Spleen (tissue), 11 donors: ENCODE results near the gene AEBP1. TPM values are rescaled to one million over a fixed set of nuclear protein-coding genes. Genes with fewer than 3 reads are reported as not detected.

Source experiments
- DNase-seq: peaks from one replicate; pipeline ENCODE4 v3.0.0-alpha.2; 2020
- H3K27ac ChIP-seq, 8 donors: fragments of 200-600 bp; sonication (generic) in 7 of 8; 1 replicate in 4 of 8; 2 replicates in 4 of 8; pipeline versions ENCODE4 v1.5.0 to v1.8.0; 2016 to 2021; ENCODE audit warnings: inconsistent platforms in 4 of 8, mild to moderate bottlenecking in 4 of 8, moderate library complexity in 1 of 8
- H3K27me3 ChIP-seq, 7 donors: fragments of 200-600 bp; sonication (generic) in 6 of 7; replicated peaks in 1 of 7; 1 replicate in 4 of 7; 2 replicates in 3 of 7; pipeline versions ENCODE4 v1.5.0 to v1.8.0; 2016 to 2021; ENCODE audit warnings: inconsistent platforms in 3 of 7, mild to moderate bottlenecking in 1 of 7
- H3K36me3 ChIP-seq, 6 donors: fragments of 200-600 bp; sonication (generic) in 5 of 6; 1 replicate in 4 of 6; 2 replicates in 2 of 6; pipeline versions ENCODE4 v1.5.0 to v1.8.0; 2016 to 2021; ENCODE audit warnings: inconsistent platforms in 2 of 6
- H3K4me1 ChIP-seq, 6 donors: fragments of 200-600 bp; sonication (generic) in 5 of 6; 1 replicate in 3 of 6; 2 replicates in 3 of 6; pipeline versions ENCODE4 v1.5.0 to v1.8.0; 2016 to 2021; ENCODE audit warnings: inconsistent platforms in 3 of 6
- H3K4me3 ChIP-seq, 8 donors: fragments of 200-600 bp; sonication (generic) in 7 of 8; 1 replicate in 4 of 8; 2 replicates in 4 of 8; pipeline versions ENCODE4 v1.5.0 to v1.8.0; 2016 to 2021; ENCODE audit warnings: inconsistent platforms in 4 of 8, mild to moderate bottlenecking in 4 of 8, moderate library complexity in 2 of 8
- H3K9me3 ChIP-seq, 8 donors: fragments of 200-600 bp; sonication (generic) in 7 of 8; 1 replicate in 4 of 8; 2 replicates in 4 of 8; pipeline versions ENCODE4 v1.5.0 to v1.8.0; 2016 to 2021; ENCODE audit warnings: inconsistent platforms in 4 of 8
- POLR2A ChIP-seq, 3 donors: fragments of 450-650 bp; IDR thresholded peaks; one replicate each; pipeline ENCODE4 v1.5.1; 2017; ENCODE audit warnings: antibody characterized with exemption in 3 of 3, mild to moderate bottlenecking in 1 of 3
- POLR2AphosphoS5 ChIP-seq, 3 donors: sonication (generic); formaldehyde crosslinking; IDR thresholded peaks; one replicate each; pipeline ENCODE4 v1.5.1; 2017; ENCODE audit warnings: antibody characterized with exemption in 3 of 3
- WGBS, 5 donors: extraction: QIAGEN DNeasy Blood & Tissue Kit in 3 of 5; methylation state at CpG; one replicate each; pipeline versions ENCODE4 v1.1.5 to v1.1.7; 2013 to 2018; 5-methylcytosine and 5-hydroxymethylcytosine counted together
- intact Hi-C: fragments of 100-400 bp; cut with DNase I; formaldehyde crosslinking; loops from one replicate; pipeline ENCODE4 v1.15.0; 2023; ENCODE audit warnings: low total_unique reads
- polyA plus RNA-seq, 3 donors: library from polyadenylated mRNA; stranded (reverse); fragments of 200-250 nt; gene quantifications; one replicate each; pipeline ENCODE4 v1.2.1, GENCODE V29; 2013
- total RNA-seq, 7 donors: library from RNA; depleted of rRNA in 3 of 7; stranded (reverse); fragments of >200 nt in 3 of 7; fragmentation: NEBNext Ultra II Directional in 4 of 7; extraction: Animal tissue kit (Norgen Biotek cat#: 25700) in 4 of 7; gene quantifications; one replicate each; pipeline versions ENCODE4 v1.1.0 to v1.2.1, GENCODE V29; 2016 to 2021
- TF ChIP-seq, protein P1 (sequence below), 11 experiments: fragments of 200-600 bp in 7 of 11; fragments of 450-650 bp in 4 of 11; sonication (generic) in 4 of 11; IDR thresholded peaks in 8 of 11; conservative IDR thresholded peaks in 3 of 11; 1 replicate in 7 of 11; 2 replicates in 4 of 11; pipeline versions ENCODE4 v1.4.0 to v1.8.0; 2016 to 2021; ENCODE audit warnings: antibody characterized with exemption in 11 of 11, inconsistent platforms in 4 of 11, mild to moderate bottlenecking in 1 of 11
- donor health status: healthy with polysubstance abuse.
- donor health status: DM: no; HTN: no; CAD: no; lungs with moderate emphysema.
- donor health status: DM: no; HTN: no; CAD: no.
- donor health status: Bipolar disorder and iron deficiency.
- donor health status: healthy.
- donor health status: DM: no; HTN: no; CAD: no.
- donor health status: DM: yes; HTN: yes; CAD: no.

The AEBP1 gene
- total and polyA plus RNA-seq, 10 donors = 41.3 to 106 (median 76.0) TPM

DNA sequence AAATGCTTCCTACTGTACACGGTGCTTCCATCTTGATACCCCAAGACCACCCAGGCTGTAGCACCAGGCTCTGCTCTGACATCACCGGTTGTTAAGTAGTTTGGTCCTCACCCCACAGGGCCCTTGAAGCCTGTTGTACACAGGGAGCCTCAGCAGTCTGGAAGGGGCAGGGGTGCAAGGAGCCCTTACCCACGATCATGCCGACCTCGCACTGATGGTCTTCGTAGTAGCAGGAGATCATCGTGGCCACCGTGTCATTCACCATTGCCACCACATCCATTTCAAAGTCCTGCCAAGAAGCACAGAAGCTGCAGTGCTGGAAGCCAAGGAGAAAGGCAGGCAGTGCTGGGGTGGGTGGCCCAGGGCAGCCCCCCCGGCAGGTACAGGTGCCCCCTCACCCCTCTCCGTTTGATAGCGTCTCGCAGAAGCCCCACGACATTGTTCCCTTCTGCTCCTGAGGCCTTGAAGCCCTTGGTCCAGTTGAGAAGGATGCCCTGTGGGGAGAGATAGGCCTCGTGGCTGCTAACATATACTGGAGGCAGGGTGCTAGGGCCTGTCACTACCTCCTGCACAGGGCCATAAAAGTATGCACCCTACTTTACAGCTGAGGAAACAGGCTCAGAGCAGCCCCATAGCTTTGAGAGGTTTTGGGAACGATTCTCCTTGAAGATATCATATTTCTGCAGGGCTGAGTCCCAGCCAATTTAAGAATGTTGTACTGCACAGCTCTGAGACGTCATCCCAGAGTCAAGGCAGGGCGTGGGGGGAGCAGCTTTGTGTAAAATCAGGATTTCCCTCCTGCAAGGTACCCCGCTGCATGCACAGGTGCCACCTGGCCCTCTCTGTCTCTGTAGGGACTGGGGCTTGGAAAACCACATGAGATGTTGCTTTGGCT lies 45.7 kb downstream of the AEBP1 start:
- Histone ChIP-seq H3K4me1 (peaks cover 5 to 35% (median 21%) of the 10 kb centered on the region in 6 donors), H3K27me3 (peaks cover 0 to 21% (median 7%) of the 10 kb centered on the region in 7 donors), H3K27ac (peak overlapping the region in 1 of 8 donors; percentile 5), H3K4me3 (no peak overlapping the region), H3K36me3 (no peaks in the 10 kb centered on the region), H3K9me3 (no peaks in the 10 kb centered on the region)
- peak; percentile 54 for DNase-seq
- intact Hi-C loops = no loop called here
- TF ChIP-seq POLR2AphosphoS5 (IDR thresholded peaks at IDR 0.05) = no peak
- TF ChIP-seq, protein P1, sequence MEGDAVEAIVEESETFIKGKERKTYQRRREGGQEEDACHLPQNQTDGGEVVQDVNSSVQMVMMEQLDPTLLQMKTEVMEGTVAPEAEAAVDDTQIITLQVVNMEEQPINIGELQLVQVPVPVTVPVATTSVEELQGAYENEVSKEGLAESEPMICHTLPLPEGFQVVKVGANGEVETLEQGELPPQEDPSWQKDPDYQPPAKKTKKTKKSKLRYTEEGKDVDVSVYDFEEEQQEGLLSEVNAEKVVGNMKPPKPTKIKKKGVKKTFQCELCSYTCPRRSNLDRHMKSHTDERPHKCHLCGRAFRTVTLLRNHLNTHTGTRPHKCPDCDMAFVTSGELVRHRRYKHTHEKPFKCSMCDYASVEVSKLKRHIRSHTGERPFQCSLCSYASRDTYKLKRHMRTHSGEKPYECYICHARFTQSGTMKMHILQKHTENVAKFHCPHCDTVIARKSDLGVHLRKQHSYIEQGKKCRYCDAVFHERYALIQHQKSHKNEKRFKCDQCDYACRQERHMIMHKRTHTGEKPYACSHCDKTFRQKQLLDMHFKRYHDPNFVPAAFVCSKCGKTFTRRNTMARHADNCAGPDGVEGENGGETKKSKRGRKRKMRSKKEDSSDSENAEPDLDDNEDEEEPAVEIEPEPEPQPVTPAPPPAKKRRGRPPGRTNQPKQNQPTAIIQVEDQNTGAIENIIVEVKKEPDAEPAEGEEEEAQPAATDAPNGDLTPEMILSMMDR (IDR thresholded peaks at IDR 0.05 in 8 of 11, conservative IDR thresholded peaks at IDR 0.05 in 3 of 11) = no peak
- TF ChIP-seq POLR2A (IDR thresholded peaks at IDR 0.05) = no peak
- 83 to 90% (median 84%) methylated on average over 18 of the region's 18 CpGs for WGBS, 5 donors

DNA sequence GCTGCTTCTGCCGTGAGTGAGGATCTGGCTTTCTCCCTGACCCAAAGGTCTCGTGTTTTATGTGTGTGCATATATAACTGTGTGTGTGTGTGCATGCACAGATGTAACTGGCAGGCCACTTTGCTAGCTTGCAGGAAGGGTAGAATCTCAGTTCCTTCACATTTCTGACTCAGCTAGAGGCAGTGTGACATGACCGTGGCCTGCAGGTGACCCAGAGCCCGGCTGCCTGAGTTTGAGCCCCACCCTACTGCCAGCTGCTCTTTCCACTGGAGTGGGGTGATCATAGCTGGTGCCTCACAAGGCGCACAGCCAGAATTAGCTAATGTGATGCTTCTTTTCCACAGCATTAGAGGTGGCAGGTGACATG lies 46.3 kb downstream of the AEBP1 start:
- intact Hi-C loops = no loop called here
- Histone ChIP-seq H3K4me3 (no peak overlapping the region), H3K4me1 (peaks cover 3 to 30% (median 16%) of the 10 kb centered on the region in 6 donors), H3K27ac (peak overlapping the region in 1 of 8 donors; percentile 41), H3K36me3 (no peaks in the 10 kb centered on the region), H3K9me3 (no peaks in the 10 kb centered on the region), H3K27me3 (peaks cover 0 to 15% (median 3%) of the 10 kb centered on the region in 7 donors)
- no peak for DNase-seq
- TF ChIP-seq, protein P1 (IDR thresholded peaks at IDR 0.05 in 8 of 11, conservative IDR thresholded peaks at IDR 0.05 in 3 of 11) = no peak
- peak in 1 of 3 donors; percentile 46 for TF ChIP-seq POLR2AphosphoS5 (IDR thresholded peaks at IDR 0.05)
- no peak for TF ChIP-seq POLR2A (IDR thresholded peaks at IDR 0.05)
- 48 to 62% (median 55%) methylated on average over 4 to 5 of the region's 5 CpGs for WGBS, 5 donors

DNA sequence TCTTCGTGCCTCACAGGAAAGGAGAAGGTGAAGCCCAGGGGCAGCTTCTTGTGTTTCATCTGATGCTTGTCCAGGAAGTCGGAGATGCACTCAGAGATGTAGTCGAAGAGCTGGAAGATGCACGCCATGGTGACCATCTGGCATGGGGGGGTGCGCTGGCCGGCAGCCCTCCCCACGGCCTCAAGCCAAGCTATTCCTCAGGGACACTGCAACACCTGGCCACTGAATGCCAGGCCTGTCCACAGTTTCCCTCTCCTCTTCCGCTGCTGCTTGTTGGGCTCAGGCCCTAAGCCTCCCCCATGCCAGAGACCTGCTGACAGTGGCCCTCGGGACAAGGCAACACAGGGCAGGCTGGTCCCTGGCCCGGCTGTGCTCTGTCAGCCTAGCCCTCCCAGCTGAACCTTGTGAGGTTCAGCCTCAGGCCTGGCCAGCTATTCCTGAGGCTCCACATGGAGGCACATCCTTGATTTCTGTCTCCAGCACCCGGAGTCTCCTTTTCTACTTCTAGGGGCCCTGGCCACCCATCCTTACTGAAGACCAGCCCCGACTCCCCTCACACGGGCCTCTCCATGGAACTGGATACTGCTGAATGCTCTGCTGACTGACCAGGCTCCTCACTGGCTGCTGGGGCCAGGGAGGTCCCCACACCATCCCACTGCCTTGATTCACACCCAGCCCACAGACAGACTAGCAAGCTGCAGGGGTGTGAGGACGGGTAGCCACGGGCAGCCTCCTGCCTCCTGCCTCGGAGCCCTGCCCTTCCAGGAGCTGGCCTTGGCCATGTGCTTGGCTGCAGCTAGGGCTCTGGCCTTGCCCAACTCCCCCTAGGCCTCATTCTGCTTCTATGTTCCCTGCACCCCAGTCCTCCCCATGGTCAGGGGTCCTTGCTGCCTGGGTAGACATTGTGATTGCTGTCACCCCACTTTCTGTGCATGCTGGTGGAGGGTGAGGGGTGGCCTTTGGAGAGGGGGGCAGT lies 47.1 kb downstream of the AEBP1 start:
- peaks cover 0 to 22% (median 9%) of the 10 kb centered on the region in 6 donors for H3K4me1 ChIP-seq
- H3K27me3 ChIP-seq = peaks cover 0 to 7% (median 0%) of the 10 kb centered on the region in 7 donors
- H3K9me3 ChIP-seq = no peaks in the 10 kb centered on the region
- no peaks in the 10 kb centered on the region for H3K36me3 ChIP-seq
- TF ChIP-seq POLR2AphosphoS5 (IDR thresholded peaks at IDR 0.05) (no peak), POLR2A (IDR thresholded peaks at IDR 0.05) (no peak)
- H3K4me3 ChIP-seq = no peak overlapping the region
- 85 to 91% (median 88%) methylated on average over 13 to 16 of the region's 16 CpGs for whole genome bisulfite sequencing, 5 donors
- no peak for DNase-seq
- intact Hi-C loops = no loop called here
- H3K27ac ChIP-seq = peak overlapping the region in 1 of 8 donors; percentile 41

DNA sequence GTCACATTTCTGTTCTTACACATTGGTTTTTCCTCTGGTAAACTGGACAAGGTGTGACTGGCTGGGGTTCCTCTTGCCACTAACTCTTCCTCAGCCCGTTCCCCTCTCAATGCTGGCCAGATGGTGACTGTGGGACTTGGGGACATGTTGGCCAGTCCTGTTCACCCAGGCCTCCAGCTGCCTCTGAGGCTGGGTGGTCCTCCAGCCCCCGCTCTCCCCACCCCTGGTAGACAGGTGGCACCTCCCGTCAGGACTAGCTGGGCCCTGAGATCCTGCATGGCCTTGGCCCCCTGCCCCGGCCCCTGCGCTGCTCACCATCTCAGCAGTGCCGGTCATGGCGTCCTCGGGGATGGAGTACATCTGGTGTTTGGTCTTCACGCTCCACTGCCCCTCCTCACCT lies 47.8 kb downstream of the AEBP1 start:
- no peak for TF ChIP-seq POLR2A (IDR thresholded peaks at IDR 0.05)
- no peak for TF ChIP-seq POLR2AphosphoS5 (IDR thresholded peaks at IDR 0.05)
- TF ChIP-seq, protein P1 (IDR thresholded peaks at IDR 0.05 in 8 of 11, conservative IDR thresholded peaks at IDR 0.05 in 3 of 11) = no peak
- H3K4me1 ChIP-seq = peaks cover 0 to 18% (median 4%) of the 10 kb centered on the region in 6 donors
- DNase-seq = no peak
- no peak overlapping the region for H3K27ac ChIP-seq
- H3K9me3 ChIP-seq = no peaks in the 10 kb centered on the region
- no peaks in the 10 kb centered on the region for H3K27me3 ChIP-seq
- 87 to 95% (median 92%) methylated on average over 9 of the region's 9 CpGs for WGBS, 5 donors
- H3K4me3 ChIP-seq = no peak overlapping the region
- no peaks in the 10 kb centered on the region for H3K36me3 ChIP-seq
- intact Hi-C loops = no loop called here
